Measurements from ENCODE around the gene FMN2.

The FMN2 gene

GRCh38 chr1:240188139-240188538, 96.5 kb downstream of the FMN2 start:
- Histone ChIP-seq H3K27ac (no peak overlapping the region), H3K36me3 (no peaks in the 10 kb centered on the region)

GRCh38 chr1:240189386-240189989, 97.8 kb downstream of the FMN2 start:
- no peak for DNase-seq
- H3K36me3 ChIP-seq = no peaks in the 10 kb centered on the region
- H3K9me3 ChIP-seq = no peaks in the 10 kb centered on the region
- no peak overlapping the region for H3K4me3 ChIP-seq
- no peak overlapping the region for H3K27ac ChIP-seq
- H3K27me3 ChIP-seq = peaks cover 0 to 10% of the 10 kb centered on the region in 2 donors
- intact Hi-C loops (cut with DNase I; ENCODE audit: low total_unique reads) = no loop called here
- TF ChIP-seq CTCF (IDR thresholded peaks at IDR 0.05) = peak; percentile 21 to 50
- no peaks in the 10 kb centered on the region for H3K4me1 ChIP-seq

More at GRCh38 chr1:240188139-240188538, 96.5 kb downstream of the FMN2 start:
- intact Hi-C loops (cut with DNase I; ENCODE audit: low total_unique reads) = no loop called here
- Histone ChIP-seq H3K27me3 (peaks cover 0 to 10% of the 10 kb centered on the region in 2 donors), H3K9me3 (no peaks in the 10 kb centered on the region), H3K4me1 (no peaks in the 10 kb centered on the region), H3K4me3 (no peak overlapping the region)
- no peak for DNase-seq
- no peak for TF ChIP-seq CTCF (IDR thresholded peaks at IDR 0.05)

- H3K4me3 ChIP-seq = no peak overlapping the region
- no peaks in the 10 kb centered on the region for H3K4me1 ChIP-seq
- intact Hi-C loops (cut with DNase I; ENCODE audit: low total_unique reads) = no loop called here
- peak in 1 of 2 donors; percentile 34 for DNase-seq
- no peaks in the 10 kb centered on the region for H3K9me3 ChIP-seq
- no peak overlapping the region for H3K27ac ChIP-seq
- H3K27me3 ChIP-seq = peaks cover 0 to 4% of the 10 kb centered on the region in 2 donors
- TF ChIP-seq CTCF (IDR thresholded peaks at IDR 0.05) = no peak
- no peaks in the 10 kb centered on the region for H3K36me3 ChIP-seq
Observed at GRCh38 chr1:240190881-240191401, 99.3 kb downstream of the FMN2 start.

GRCh38 chr1:240192851-240193250, 101.2 kb downstream of the FMN2 start:
- no peak for DNase-seq
- Histone ChIP-seq H3K4me3 (no peak overlapping the region), H3K4me1 (no peaks in the 10 kb centered on the region), H3K27me3 (no peaks in the 10 kb centered on the region), H3K36me3 (no peaks in the 10 kb centered on the region), H3K9me3 (no peaks in the 10 kb centered on the region), H3K27ac (no peak overlapping the region)
- intact Hi-C loops (cut with DNase I; ENCODE audit: low total_unique reads) = no loop called here
- no peak for TF ChIP-seq CTCF (IDR thresholded peaks at IDR 0.05)

GRCh38 chr1:240193679-240194078, 102.0 kb downstream of the FMN2 start:
- intact Hi-C loops (cut with DNase I; ENCODE audit: low total_unique reads) = no loop called here
- Histone ChIP-seq H3K4me3 (no peak overlapping the region), H3K27ac (no peak overlapping the region), H3K36me3 (no peaks in the 10 kb centered on the region), H3K9me3 (no peaks in the 10 kb centered on the region), H3K27me3 (no peaks in the 10 kb centered on the region), H3K4me1 (no peaks in the 10 kb centered on the region)
- no peak for TF ChIP-seq CTCF (IDR thresholded peaks at IDR 0.05)
- no peak for DNase-seq

All from tibial artery (tissue), 4 donors.